Myocyte (in vitro differentiated cells): ENCODE measurements around the gene CDK10. TPM values are rescaled to one million over a fixed set of nuclear protein-coding genes. Genes with fewer than 3 reads are reported as not detected.

Source experiments
- DNase-seq: peaks from one replicate; pipeline ENCODE4 v3.0.0-alpha.2; 2012; ENCODE audit warnings: low read depth
- total RNA-seq: library from RNA; depleted of rRNA; stranded (reverse); fragments of >200 nt; gene quantifications from 2 replicates; pipeline ENCODE4 v1.2.3, GENCODE V29; 2014

Gene CDK10
- total RNA-seq, 1 donor from 2014 or later = 43.6 TPM

GRCh38 chr16:89732142-89732917, 45.8 kb downstream of the CDK10 start:
- no peak for DNase-seq

- no peak for DNase-seq
These were observed 46.4 kb downstream of the CDK10 start for GRCh38 chr16:89732918-89733242.

- no peak for DNase-seq
These were observed 46.8 kb downstream of the CDK10 start for GRCh38 chr16:89733322-89733721.

- DNase-seq = no peak
These were observed 47.3 kb downstream of the CDK10 start for GRCh38 chr16:89733792-89734191.

- DNase-seq = no peak
These were observed 50.1 kb downstream of the CDK10 start for GRCh38 chr16:89736554-89736953.

- no peak for DNase-seq
These were observed 51.0 kb downstream of the CDK10 start for GRCh38 chr16:89737341-89738071.

- DNase-seq = no peak
These were observed 51.5 kb downstream of the CDK10 start for GRCh38 chr16:89738072-89738377.

- DNase-seq = peak; percentile 36
These were observed 52.2 kb downstream of the CDK10 start for GRCh38 chr16:89738538-89739317.

GRCh38 chr16:89739383-89739782, 52.9 kb downstream of the CDK10 start:
- DNase-seq = no peak

- DNase-seq = no peak
These were observed 55.0 kb downstream of the CDK10 start for GRCh38 chr16:89741342-89742014.

- no peak for DNase-seq
These were observed 56.5 kb downstream of the CDK10 start for GRCh38 chr16:89742948-89743347.

GRCh38 chr16:89744813-89745212, 58.3 kb downstream of the CDK10 start:
- DNase-seq = no peak

Other genes with a start within 250 kb of the CDK10 start
- 34.2 and 37.1 TPM in 2 replicates for gene ANKRD11, start 196.1 kb upstream of the CDK10 start, total RNA-seq
- gene SPG7, start 178.3 kb upstream of the CDK10 start, total RNA-seq = 196 and 234 TPM in 2 replicates
- gene RPL13, start 126.0 kb upstream of the CDK10 start, total RNA-seq = 4,195 and 7,550 TPM in 2 replicates
- 8.1 and 10.8 TPM in 2 replicates for gene CPNE7, start 110.9 kb upstream of the CDK10 start, total RNA-seq
- not detected in 2 replicates for gene DPEP1, start 73.0 kb upstream of the CDK10 start, total RNA-seq
- gene CHMP1A, start 29.0 kb upstream of the CDK10 start, total RNA-seq = 60.6 and 74.7 TPM in 2 replicates
- gene SPATA33, start 28.9 kb upstream of the CDK10 start, total RNA-seq = 4.1 and 7.1 TPM in 2 replicates
- gene SPATA2L, start 15.0 kb downstream of the CDK10 start, total RNA-seq = 15.0 and 15.4 TPM in 2 replicates
- 10.5 and 10.6 TPM in 2 replicates for gene VPS9D1, start 34.2 kb downstream of the CDK10 start, total RNA-seq
- gene ZNF276, start 34.8 kb downstream of the CDK10 start, total RNA-seq = 11.3 and 19.8 TPM in 2 replicates
- gene FANCA, start 130.0 kb downstream of the CDK10 start, total RNA-seq = 3.0 and 4.4 TPM in 2 replicates
- gene SPIRE2, start 141.8 kb downstream of the CDK10 start, total RNA-seq = 2.3 and 2.4 TPM in 2 replicates
- 169 and 183 TPM in 2 replicates for gene TCF25, start 186.9 kb downstream of the CDK10 start, total RNA-seq
- gene MC1R, start 232.2 kb downstream of the CDK10 start, total RNA-seq = 3.1 and 4.4 TPM in 2 replicates
- gene TUBB3, start 236.7 kb downstream of the CDK10 start, total RNA-seq = 152 and 164 TPM in 2 replicates